ENCODE data around the gene LDLRAP1. TPM values are rescaled to one million over a fixed set of nuclear protein-coding genes. Genes with fewer than 3 reads are reported as not detected.

Gene LDLRAP1
- polyA plus RNA-seq, 1 donor from 2014 or later: 0.22 TPM

- no peak overlapping the region for H3K27ac ChIP-seq (ENCODE audit: low read length)
- H3K79me2 ChIP-seq (replicated peaks; ENCODE audit: insufficient read depth, low read length): no peaks in the 10 kb centered on the region
- TF ChIP-seq, protein P1, sequence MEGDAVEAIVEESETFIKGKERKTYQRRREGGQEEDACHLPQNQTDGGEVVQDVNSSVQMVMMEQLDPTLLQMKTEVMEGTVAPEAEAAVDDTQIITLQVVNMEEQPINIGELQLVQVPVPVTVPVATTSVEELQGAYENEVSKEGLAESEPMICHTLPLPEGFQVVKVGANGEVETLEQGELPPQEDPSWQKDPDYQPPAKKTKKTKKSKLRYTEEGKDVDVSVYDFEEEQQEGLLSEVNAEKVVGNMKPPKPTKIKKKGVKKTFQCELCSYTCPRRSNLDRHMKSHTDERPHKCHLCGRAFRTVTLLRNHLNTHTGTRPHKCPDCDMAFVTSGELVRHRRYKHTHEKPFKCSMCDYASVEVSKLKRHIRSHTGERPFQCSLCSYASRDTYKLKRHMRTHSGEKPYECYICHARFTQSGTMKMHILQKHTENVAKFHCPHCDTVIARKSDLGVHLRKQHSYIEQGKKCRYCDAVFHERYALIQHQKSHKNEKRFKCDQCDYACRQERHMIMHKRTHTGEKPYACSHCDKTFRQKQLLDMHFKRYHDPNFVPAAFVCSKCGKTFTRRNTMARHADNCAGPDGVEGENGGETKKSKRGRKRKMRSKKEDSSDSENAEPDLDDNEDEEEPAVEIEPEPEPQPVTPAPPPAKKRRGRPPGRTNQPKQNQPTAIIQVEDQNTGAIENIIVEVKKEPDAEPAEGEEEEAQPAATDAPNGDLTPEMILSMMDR (IDR thresholded peaks at IDR 0.05; ENCODE audit: poor library complexity, severe bottlenecking): no peak
- TF ChIP-seq EZH2 (IDR thresholded peaks at IDR 0.05; ENCODE audit: borderline replicate concordance, insufficient read depth, low read length, poor library complexity, severe bottlenecking) (no peak), RAD21 (conservative IDR thresholded peaks at IDR 0.05) (no peak), EP300 (conservative IDR thresholded peaks at IDR 0.05; ENCODE audit: poor library complexity, severe bottlenecking) (no peak), SMC3 (conservative IDR thresholded peaks at IDR 0.05; ENCODE audit: poor library complexity) (no peak), MXI1 (conservative IDR thresholded peaks at IDR 0.05; ENCODE audit: poor library complexity, severe bottlenecking) (no peak), TAF1 (IDR thresholded peaks at IDR 0.05; ENCODE audit: low read depth) (no peak), POLR2AphosphoS5 (IDR thresholded peaks at IDR 0.05) (no peak)
- TF ChIP-seq, protein P2, sequence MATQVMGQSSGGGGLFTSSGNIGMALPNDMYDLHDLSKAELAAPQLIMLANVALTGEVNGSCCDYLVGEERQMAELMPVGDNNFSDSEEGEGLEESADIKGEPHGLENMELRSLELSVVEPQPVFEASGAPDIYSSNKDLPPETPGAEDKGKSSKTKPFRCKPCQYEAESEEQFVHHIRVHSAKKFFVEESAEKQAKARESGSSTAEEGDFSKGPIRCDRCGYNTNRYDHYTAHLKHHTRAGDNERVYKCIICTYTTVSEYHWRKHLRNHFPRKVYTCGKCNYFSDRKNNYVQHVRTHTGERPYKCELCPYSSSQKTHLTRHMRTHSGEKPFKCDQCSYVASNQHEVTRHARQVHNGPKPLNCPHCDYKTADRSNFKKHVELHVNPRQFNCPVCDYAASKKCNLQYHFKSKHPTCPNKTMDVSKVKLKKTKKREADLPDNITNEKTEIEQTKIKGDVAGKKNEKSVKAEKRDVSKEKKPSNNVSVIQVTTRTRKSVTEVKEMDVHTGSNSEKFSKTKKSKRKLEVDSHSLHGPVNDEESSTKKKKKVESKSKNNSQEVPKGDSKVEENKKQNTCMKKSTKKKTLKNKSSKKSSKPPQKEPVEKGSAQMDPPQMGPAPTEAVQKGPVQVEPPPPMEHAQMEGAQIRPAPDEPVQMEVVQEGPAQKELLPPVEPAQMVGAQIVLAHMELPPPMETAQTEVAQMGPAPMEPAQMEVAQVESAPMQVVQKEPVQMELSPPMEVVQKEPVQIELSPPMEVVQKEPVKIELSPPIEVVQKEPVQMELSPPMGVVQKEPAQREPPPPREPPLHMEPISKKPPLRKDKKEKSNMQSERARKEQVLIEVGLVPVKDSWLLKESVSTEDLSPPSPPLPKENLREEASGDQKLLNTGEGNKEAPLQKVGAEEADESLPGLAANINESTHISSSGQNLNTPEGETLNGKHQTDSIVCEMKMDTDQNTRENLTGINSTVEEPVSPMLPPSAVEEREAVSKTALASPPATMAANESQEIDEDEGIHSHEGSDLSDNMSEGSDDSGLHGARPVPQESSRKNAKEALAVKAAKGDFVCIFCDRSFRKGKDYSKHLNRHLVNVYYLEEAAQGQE (IDR thresholded peaks at IDR 0.05; ENCODE audit: borderline replicate concordance): no peak
- H3K4me2 ChIP-seq (ENCODE audit: low read length): no peak overlapping the region
- H3F3A ChIP-seq (ENCODE audit: insufficient read depth, low read length, poor library complexity, severe bottlenecking): no peaks in the 10 kb centered on the region
- H3K27me3 ChIP-seq (ENCODE audit: insufficient read depth, low read depth, low read length): no peaks in the 10 kb centered on the region
- no peaks in the 10 kb centered on the region for H3K36me3 ChIP-seq (ENCODE audit: insufficient read depth, low read length)
- no peak overlapping the region for H2AFZ ChIP-seq (ENCODE audit: low read depth, low read length)
- no peaks in the 10 kb centered on the region for H3K9me2 ChIP-seq (ENCODE audit: insufficient read depth, low read length)
- H3K4me3 ChIP-seq (ENCODE audit: low read length): no peak overlapping the region
- H3K9me3 ChIP-seq (ENCODE audit: low read length): no peaks in the 10 kb centered on the region
- H4K20me1 ChIP-seq (ENCODE audit: insufficient read depth): no peaks in the 10 kb centered on the region
- H3K9ac ChIP-seq (ENCODE audit: low read length): no peak overlapping the region
Measured at GRCh38 chr1:25557543-25557942, 14.1 kb downstream of the LDLRAP1 start.

DNA sequence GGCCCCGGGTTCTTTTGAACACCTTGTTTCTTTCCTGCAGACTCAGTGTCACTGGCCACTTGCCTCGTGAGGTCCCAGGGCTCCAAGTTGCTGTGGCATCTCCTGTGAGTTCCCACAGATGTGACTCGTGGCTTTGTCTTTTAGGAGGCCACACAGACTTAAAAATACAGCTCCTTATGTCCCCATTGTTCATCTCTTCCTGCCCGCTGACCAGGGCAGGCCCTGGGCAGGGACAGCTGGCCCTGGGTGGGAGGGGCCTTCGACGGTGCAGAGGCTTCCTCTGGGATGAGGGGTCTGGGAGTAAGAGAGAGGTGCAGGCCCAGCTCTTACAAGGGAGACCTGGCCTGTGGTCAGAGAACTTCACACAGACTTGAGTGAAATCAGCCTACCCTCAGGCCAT, 15.6 kb downstream of the LDLRAP1 start:
- no peak for TF ChIP-seq EZH2 (IDR thresholded peaks at IDR 0.05; ENCODE audit: borderline replicate concordance, insufficient read depth, low read length, poor library complexity, severe bottlenecking)
- TF ChIP-seq, protein P2 (IDR thresholded peaks at IDR 0.05; ENCODE audit: borderline replicate concordance): no peak
- TF ChIP-seq TAF1 (IDR thresholded peaks at IDR 0.05; ENCODE audit: low read depth): no peak
- no peak for TF ChIP-seq POLR2AphosphoS5 (IDR thresholded peaks at IDR 0.05)
- TF ChIP-seq SMC3 (conservative IDR thresholded peaks at IDR 0.05; ENCODE audit: poor library complexity): no peak
- TF ChIP-seq, protein P1 (IDR thresholded peaks at IDR 0.05; ENCODE audit: poor library complexity, severe bottlenecking): no peak
- no peak for TF ChIP-seq RAD21 (conservative IDR thresholded peaks at IDR 0.05)
- TF ChIP-seq EP300 (conservative IDR thresholded peaks at IDR 0.05; ENCODE audit: poor library complexity, severe bottlenecking): no peak
- no peak for TF ChIP-seq MXI1 (conservative IDR thresholded peaks at IDR 0.05; ENCODE audit: poor library complexity, severe bottlenecking)
- Histone ChIP-seq H3K36me3 (ENCODE audit: insufficient read depth, low read length) (no peaks in the 10 kb centered on the region), H3K9ac (ENCODE audit: low read length) (no peak overlapping the region), H2AFZ (ENCODE audit: low read depth, low read length) (no peak overlapping the region), H3K9me3 (ENCODE audit: low read length) (no peaks in the 10 kb centered on the region), H3K9me2 (ENCODE audit: insufficient read depth, low read length) (no peaks in the 10 kb centered on the region), H4K20me1 (ENCODE audit: insufficient read depth) (no peaks in the 10 kb centered on the region), H3F3A (ENCODE audit: insufficient read depth, low read length, poor library complexity, severe bottlenecking) (no peaks in the 10 kb centered on the region), H3K79me2 (replicated peaks; ENCODE audit: insufficient read depth, low read length) (no peaks in the 10 kb centered on the region), H3K4me3 (ENCODE audit: low read length) (no peak overlapping the region), H3K4me2 (ENCODE audit: low read length) (no peak overlapping the region), H3K27me3 (ENCODE audit: insufficient read depth, low read depth, low read length) (no peaks in the 10 kb centered on the region), H3K27ac (ENCODE audit: low read length) (no peak overlapping the region)
